ENCODE data around the gene PDHA1.

DNA sequence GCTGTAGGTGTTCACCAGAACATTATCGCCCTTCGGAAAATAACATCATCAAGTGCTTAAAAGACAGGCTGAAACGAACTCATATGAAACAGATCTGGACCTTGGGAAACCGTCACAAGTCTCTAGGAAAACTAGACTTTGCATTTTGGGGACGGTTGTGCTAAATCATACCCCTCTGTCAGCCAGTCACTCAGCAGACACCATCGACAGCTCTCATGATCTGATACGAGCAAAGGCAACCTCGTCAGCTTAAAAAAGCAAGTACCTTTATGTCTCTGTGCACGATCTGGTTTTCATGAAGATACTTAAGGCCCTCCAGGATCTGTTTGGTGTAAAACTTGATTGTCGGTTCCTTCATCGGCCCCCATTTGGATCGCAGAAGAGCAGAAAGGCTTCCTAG lies 48.4 kb downstream of the PDHA1 start:
- TF ChIP-seq CTCF (IDR thresholded peaks at IDR 0.05) = no peak
- no peak for TF ChIP-seq POLR2A (IDR thresholded peaks at IDR 0.05)

All from adrenal gland (tissue), 5 donors.